Activated T-helper 1 cell treated with anti-CD3 and anti-CD28 coated beads, Interleukin-2, amount 50 U/mL, for 16 hours (primary cell): ENCODE data around the gene IL22RA2.

Experiments used
- DNase-seq, 2 donors: peaks; one replicate each; pipeline ENCODE4 v3.0.0-alpha.2; 2020; ENCODE audit warnings: low read depth in 1 of 2, low spot score in 1 of 2

The IL22RA2 gene

GRCh38 chr6:137197684-137198645 lies 24.5 kb upstream of the IL22RA2 start:
- DNase-seq: no peak

- DNase-seq: no peak
These were observed 20.0 kb upstream of the IL22RA2 start for GRCh38 chr6:137193256-137194070.

- no peak for DNase-seq
These were observed 19.4 kb upstream of the IL22RA2 start for GRCh38 chr6:137192821-137193220.

GRCh38 chr6:137191670-137192069 lies 18.2 kb upstream of the IL22RA2 start:
- no peak for DNase-seq

GRCh38 chr6:137191236-137191635 lies 17.8 kb upstream of the IL22RA2 start:
- DNase-seq: no peak

- DNase-seq: no peak
These were observed 17.2 kb upstream of the IL22RA2 start for GRCh38 chr6:137190583-137191094.

GRCh38 chr6:137188855-137189254 lies 15.4 kb upstream of the IL22RA2 start:
- DNase-seq: no peak

- DNase-seq: no peak
These were observed 11.8 kb upstream of the IL22RA2 start for GRCh38 chr6:137185290-137185689.

GRCh38 chr6:137182654-137183073 lies 9.2 kb upstream of the IL22RA2 start:
- no peak for DNase-seq

GRCh38 chr6:137181891-137182653 lies 8.6 kb upstream of the IL22RA2 start:
- DNase-seq: no peak

- DNase-seq: no peak
These were observed 4.2 kb upstream of the IL22RA2 start for GRCh38 chr6:137177611-137178010.

GRCh38 chr6:137176729-137177128 lies 3.3 kb upstream of the IL22RA2 start:
- no peak for DNase-seq

- DNase-seq: no peak
These were observed 2.4 kb upstream of the IL22RA2 start for GRCh38 chr6:137175868-137176245.

- DNase-seq: no peak
These were observed 1.9 kb upstream of the IL22RA2 start for GRCh38 chr6:137175157-137175867.

- no peak for DNase-seq
These were observed 561 bp downstream of the IL22RA2 start for GRCh38 chr6:137172734-137173431.

- DNase-seq: no peak
These were observed 1.4 kb downstream of the IL22RA2 start for GRCh38 chr6:137171824-137172733.

- DNase-seq: no peak
These were observed 2.4 kb downstream of the IL22RA2 start for GRCh38 chr6:137171053-137171374.

GRCh38 chr6:137170266-137171052 lies 3.0 kb downstream of the IL22RA2 start:
- no peak for DNase-seq
